Activated T-helper 1 cell treated with Interleukin-2 at 50 U/mL for 16 hours (primary cell): ENCODE data around the gene COMMD7.
"Not testable (repeated sequence)": the region's sequence is repeated elsewhere in the genome, so short reads cannot be mapped to it uniquely, and the experiment has no call there.

Experiments
- DNase-seq: peaks from one replicate; pipeline ENCODE4 v3.0.0-alpha.2; 2020; ENCODE audit warnings: low read depth

The COMMD7 gene

DNA sequence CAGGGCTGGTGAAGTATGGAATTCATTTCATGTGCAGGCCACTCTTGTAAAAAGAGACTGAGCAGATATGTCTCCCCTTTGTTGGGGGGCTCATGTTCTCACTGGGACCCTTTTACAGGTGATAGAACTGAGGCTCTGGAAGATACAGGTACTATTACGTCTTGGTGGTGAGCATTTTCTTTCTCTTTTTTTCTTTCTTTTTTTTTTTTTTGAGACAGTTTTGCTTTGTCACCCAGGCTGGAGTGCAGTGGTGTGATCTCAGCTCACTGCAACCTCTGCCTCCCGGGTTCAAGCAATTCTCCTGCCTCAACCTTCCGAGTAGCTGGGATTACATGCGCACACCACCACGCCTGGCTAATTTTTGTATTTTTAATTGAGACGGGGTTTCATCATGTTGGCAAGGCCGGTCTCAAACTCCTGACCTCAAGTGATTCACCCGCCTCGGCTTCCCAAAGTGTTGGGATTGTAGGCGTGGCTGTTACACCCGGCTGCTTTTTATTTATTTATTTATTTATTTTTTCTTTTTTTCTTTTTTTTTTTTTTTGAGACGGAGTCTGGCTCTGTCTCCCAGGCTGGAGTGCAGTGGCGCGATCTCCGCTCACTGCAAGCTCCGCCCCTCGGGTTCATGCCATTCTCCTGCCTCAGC lies 22.1 kb upstream of the COMMD7 start:
- DNase-seq, result not testable (repeated sequence)

DNA sequence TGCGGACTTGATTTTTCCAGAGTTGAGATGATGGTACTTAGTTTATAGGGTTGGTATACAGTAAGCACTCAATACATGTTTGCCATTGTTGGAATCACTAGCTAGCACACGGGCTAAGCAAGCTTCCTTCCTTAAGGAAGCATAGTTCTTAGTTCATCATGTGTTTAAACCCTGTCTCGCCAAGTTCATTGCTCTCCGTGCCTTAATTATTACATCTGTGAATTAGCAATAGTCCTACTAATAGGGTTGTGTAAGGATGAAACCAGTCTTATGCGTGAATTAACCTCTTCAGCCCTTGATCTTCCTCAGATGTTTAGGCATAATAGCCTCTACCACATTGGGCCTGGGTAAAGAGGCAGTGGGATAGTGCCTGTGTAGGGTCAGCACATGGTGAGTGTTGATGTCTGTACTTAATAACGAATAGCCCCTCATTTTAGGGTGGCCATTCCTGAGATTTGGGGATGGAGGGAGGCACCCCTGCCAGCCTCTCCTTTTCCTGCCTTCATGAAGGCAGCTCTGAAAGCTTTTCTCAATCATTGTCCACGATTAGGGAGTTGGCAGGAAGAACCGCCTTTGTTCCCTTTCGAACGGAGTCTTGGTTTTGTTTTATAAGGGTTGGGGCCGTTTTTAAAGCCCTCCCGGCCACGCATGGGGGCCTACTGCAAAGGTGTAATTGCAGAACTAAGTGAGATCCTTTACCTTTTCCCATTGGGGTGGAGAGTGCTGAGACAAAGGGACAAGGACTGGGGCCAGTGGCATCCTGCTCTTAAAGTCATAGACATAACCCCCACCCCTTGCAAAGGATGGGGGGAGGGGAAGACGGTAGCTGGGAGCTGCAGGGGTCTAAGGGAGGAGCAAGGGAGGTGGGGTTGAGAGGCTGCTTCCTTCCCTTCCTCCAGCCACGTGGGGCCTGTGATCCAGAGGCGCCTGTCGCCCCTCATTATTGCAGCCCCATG lies 21.0 kb upstream of the COMMD7 start:
- no peak for DNase-seq

DNA sequence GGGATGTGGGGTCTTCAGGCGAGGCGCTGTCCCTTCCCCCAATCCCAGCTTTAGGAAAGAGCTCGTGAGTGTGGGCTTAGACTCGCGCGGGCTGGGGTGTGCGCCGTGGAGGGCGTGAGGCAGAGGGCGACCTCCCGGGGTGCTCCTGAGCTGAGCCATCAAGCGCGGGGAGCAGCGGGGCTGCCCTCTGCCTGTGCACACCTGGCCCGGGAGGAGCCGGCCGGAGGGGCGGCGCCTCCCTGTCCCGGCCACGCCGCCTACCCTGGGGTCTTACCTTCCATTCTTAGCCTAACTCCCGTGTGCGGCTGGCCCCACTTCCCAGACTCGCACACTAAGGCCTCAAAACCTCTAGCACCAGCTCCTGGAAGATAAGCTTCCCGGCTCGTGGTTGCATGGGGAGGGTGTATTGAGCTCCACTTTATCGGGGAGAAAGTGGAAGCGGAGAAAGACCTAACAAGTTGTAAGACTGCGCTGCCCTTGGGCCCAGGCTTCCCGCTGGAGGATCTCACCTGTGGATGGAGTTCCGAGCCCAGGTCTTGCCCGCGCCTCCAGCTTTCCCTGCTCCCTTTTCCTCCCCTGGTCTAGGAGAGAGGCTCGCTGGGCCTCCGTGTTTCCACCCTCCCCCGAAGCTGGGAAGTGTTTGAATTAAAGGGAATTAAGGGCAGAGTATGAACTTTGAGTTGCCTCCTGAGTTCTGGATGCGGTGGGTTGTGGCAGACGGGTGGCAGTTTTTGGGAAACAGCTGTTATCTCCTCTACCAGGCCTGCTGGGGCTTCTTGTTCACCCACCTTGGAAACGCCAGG lies 20.1 kb upstream of the COMMD7 start:
- DNase-seq, result no peak

DNA sequence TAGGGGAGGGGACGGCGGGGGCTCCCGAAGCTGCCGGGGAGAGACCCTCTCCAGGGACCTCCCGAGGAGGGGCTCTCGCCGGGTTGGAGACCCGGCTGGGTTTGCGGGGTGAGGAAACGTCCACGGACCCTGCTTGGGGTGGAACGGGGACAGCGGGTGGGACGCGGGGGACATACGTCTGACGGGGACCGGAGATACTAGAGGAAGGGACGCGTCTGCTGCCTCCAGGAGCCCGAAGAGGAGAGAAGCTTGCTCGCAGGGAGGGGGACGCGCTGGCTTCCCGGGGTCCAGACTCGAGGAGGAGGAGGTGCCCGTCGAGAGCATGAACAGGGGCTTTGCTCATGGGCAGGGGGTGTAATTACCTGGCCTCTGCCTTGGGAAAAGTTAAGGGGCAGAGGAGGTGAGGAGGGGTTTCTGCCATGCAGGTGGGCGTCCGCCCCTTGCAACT lies 19.5 kb upstream of the COMMD7 start:
- DNase-seq, result no peak

DNA sequence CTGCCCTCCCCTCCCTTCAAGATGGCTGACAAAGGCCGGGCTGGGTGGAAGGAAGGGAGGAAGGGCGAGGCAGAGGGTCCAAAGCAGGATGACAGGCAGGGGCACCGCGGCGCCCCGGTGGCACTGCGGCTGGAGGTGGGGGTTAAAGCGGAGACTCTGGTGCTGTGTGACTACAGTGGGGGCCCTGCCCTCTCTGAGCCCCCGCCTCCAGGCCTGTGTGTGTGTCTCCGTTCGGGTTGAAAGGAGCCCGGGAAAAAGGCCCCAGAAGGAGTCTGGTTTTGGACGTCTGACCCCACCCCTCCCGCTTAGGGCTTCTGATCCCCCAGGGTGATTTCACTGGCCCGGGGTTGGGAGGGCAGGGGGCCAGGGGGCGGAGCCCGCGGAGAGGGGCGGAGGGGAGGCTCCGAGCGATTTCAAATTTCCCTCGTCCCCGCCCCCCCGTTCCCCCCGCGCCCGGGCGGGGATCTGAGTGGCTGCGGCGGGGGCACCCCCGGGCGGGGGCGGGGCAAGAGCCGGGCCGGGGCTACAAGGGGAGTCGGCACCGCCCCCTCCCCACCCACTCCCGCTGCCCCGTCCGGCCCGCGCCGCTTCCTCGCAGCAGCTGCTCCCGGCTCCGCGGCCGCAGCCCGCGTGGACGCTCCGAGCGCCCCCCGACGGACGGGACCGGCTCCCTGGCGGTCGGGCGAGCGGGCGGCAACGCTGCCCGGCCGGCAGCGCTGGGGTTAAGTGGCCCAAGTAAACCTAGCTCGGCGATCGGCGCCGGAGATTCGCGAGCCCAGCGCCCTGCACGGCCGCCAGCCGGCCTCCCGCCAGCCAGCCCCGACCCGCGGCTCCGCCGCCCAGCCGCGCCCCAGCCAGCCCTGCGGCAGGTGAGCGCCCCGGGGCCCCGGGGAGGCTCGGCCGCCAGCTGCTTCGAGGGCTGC lies 18.8 kb upstream of the COMMD7 start, which contains the start of gene DNMT3B:
TSS of gene DNMT3B (plus strand) at position 555 of the 923 bp plus-strand sequence. CDS start 17,939 bp downstream, outside the sequence.
- peak; percentile 53 for DNase-seq

DNA sequence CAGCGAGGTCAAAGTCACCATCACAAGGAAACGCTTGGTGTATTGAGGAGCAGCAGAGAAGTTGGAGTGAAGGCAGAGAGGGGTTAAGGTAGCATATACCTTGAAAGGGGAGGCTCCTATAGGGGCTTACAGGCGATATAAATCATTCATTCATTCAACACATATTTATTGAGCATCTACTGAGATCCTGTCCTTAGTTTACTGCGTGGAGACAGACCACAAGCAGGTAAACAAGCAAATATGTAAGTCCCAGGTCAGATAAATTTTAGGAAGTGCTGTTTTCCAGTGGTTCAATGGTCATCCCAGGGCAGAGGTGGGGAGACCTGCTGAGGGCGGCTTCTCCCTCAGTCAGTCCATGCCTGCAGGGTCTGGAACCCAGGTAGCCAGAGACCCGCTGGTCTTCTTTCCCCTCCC lies 18.2 kb upstream of the COMMD7 start:
- no peak for DNase-seq

DNA sequence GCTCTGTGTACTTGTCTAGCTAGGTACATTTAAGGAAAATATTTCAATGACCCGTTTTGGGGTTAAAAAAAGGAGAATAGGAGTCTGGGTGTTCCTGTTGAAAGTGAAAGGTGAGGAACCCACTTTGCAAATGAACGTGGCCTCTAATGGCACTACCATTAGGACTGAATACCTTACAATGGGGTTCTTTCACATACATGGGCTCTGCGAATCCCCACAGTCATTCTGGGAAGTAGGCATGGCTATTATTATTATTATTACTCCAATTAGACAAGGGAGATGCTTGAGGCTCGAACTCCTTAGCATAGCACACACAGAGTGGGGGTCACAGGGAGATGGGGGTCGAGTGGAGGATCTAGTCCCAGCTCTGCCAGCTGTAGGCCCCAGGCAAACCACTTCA lies 12.9 kb upstream of the COMMD7 start:
- no peak for DNase-seq

DNA sequence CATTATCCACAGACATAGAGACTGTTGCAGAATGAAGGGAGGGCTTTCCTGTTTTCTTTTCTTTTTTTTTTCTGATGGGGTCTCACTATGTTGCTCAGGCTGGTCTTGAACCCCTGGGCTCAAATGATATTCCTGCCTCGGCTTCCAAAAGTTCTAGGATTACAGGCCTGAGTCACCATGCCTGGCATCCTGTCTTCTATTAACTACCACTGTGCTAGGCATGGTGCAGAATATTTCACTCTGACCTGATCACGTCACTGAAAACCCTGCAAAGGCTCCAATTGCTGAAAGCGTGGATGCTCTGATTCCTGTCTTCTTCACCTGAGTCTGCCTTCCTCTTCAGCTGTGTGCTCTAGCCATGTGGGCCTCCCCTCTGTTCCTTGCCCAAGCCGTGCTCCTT lies 10.5 kb upstream of the COMMD7 start:
- DNase-seq, result no peak

DNA sequence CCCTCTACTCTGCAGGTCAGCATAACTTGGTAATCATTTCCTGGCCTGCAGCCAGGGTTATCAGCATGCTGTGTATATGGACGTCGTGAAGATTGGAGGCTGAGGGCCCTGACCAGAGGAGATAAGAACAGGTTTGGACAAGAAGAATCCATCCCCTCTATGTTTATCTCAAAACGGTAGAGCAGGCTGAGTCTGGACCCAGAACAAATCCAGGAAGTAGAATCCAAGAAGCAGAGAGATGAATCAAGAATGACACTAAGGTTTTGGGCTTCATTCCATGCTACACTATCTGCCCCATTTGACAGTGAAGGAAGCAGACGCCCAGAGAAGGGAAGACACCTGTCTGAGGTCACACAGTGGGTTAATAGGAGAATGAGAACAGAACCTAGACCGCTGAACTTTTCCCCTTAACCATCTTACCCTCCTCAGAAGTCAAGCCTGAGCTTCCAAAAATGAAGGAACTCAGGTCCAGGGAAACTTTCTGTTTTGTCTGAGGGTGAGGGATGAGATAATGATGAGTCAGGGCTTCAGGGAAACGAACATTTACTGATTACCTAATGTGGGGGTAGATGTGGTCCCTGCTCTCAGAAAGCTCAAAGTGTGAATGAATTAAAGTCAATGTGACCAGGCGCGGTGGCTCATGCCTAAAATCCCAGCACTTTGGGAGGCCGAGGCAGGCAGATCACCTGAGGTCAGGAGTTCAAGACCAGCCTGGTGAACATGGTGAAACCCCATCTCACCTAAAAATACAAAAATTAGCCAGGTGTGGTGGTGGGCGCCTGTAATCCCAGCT lies 9.4 kb upstream of the COMMD7 start:
- DNase-seq, result no peak

DNA sequence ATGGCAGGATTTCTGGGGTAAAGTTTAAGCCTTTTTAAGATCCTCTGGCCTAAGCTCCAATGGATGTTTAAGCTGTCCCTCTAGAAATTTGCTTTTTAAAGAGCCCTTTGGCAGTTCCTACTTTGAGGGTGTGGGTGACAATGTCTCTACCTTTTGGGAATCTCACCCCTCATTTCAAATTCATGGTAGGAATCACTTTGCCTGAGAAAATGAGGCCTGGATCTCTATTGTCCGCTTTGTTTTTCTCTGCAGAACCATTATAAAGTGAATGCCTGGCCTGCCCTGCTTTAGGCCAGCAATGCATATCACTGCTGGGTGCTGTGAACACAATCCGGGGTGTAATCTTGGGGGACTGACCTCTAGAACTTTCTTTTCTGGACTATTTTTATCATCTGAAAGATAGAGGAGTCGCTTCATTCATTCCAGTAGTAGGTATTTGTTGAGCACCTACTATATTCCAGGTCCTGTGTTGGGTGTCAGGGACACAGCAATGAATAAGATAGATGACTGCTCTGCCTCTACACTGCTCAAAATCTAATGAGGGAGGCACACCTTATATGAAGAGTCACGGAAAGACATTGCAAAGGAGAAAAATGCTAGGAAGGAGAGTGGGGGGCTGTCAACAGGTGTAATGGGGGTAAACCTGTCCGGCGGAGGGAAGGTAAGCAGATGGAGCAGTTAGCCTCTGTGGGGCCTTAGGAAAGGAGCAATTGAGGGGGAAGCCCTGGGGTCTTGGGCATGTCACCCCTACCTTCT lies 8.6 kb upstream of the COMMD7 start:
- no peak for DNase-seq

DNA sequence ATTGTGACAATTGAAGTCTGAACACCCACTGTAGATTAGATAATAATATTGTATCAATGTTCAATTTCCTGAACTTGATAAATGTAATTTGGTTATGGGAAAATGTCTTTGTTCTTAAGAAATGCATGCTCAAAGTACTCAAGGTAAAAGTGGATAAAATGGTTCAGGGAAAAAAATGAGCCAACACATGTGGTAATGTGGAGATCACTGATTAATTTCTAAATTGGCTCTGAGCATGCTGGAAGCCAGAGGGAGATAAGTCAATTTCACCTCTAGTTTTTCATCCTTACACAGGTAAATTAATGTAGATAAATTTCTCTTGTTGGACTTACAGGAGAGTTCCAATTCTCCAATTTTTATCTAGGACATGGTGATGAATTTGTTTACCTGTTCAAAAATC lies 8.0 kb upstream of the COMMD7 start:
- no peak for DNase-seq

DNA sequence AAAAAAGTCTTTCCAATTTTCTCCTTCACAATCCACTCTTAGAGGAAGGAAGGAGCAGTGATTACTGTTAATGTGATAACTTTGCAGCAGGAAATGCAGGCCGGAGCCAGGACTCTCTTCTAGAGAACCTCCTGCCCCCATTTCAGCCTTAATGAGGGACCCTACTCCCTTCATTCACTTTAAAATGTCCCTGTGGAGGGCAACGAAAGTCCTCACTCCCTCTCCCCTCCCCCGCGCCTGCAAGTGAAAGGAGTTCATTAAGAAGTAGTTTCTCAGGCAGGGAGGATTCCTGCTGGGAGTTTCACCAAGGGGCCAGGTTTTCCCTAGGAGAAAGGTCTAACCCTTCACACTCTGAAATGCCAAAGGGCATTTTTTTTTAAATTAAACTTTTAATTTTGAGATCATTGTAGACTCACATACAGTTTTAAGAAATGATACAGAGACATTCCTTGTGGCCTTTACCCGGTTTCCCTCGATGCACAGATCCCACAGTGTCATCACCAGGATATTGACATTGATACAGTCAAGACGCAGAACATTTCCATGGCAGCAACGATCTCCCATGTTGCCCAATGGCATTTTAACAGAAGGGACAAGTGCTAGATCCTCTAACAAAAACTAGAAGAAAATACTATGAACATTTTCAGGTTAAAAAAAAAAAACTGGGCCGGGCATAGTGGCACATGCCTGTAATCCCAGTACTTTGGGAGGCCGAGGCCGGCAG lies 6.8 kb upstream of the COMMD7 start:
- DNase-seq, result no peak

DNA sequence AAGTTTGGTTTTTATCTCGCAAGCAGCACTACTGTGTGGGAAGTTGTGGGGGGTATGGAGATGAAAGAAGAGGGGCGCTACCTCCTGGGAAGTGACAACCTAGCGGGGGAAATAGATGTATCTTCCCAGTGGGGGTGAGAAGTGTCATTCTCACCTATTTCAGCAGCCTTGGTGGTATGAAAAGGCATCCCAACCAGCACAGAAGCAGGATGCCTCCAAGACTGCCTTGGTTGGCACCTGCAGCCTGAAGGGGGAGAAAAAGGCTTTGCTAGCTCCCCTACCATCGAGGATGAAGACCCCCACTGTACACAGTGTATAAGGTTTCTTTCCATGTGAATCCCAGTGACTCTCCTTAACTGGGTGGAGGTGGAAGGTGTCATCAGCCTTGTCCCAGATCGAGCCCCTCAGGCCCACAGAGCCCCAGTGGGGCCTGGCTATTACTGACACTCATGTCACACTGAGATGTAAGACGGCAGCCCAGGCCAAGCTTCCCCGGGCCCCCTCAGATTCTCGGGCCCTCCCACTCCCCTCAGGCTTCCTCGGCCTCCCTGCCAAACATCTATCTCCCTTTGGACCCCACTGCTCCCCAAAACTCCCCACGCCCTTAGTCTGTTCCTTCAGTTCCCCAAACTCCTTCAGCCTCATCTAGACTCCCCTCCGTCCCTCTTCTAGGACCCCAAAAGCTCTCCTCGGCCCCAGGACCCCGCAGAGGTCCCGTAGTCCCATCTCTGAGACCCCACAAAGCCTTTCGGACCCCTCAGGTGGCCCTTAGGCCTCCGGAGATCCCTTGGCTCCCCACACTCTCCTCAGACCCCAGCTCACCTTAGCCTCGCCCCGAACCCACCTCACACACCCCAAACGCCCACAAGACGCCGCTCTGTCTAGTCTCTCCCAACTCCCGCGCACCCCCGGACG lies 688 bp downstream of the COMMD7 start:
- DNase-seq, result no peak

DNA sequence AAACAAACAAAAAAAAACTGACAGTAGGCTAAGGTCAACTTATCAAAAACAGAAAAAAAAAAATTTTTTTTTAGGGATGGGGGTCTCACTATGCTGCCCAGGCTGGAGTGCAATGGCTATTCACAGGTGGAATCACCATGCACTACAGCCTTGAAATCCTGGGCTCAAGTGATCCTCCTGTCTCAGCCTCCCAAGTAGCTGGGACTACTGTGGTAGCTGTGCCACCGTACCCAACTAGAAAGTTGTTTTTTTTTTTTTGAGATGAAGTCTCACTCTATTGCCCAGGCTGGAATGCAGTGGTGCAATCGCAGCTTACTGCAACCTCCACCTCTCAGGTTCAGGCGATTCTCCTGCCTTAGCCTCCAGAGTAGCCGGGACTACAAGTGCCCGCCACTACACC lies 2.1 kb downstream of the COMMD7 start:
- no peak for DNase-seq

DNA sequence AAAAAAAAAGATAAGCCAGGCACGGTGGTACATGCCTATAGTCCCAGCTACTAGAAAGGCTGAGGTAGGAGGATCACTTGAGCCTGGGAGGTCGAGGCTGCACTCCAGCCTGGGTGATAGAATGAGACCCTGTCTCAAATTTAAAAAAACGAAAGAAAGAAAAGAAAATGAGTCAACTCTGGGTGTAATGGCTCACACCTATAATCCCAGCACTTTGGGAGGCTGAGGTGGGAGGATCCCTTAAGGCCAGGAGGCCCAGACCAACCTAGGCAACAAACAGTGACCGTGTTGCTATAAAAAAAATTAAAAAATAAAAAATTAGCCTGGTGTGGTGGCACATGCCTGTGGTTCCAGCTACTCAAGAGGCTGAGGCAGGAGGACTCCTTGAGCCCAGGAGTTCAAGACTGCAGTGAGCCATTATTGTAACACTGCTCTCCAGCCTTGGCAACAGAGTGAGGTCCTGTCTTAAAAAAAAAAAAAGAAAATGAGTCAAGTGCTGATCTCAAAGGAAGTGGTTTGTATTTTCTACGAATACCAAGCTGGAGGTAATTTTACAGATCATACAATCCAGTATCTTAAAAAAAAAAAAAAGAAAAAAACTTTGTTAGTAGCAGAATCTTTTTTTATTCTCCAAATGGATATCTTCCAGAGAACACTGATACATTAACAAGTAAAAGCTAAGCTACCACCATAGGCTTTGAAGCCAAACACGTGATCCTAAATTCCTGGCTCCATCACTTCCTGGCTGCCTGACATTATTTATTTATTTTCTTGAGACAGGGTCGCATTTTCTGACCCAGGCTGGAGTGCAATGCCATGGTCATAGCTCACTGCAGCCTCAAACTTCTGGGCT lies 5.7 kb downstream of the COMMD7 start:
- no peak for DNase-seq

DNA sequence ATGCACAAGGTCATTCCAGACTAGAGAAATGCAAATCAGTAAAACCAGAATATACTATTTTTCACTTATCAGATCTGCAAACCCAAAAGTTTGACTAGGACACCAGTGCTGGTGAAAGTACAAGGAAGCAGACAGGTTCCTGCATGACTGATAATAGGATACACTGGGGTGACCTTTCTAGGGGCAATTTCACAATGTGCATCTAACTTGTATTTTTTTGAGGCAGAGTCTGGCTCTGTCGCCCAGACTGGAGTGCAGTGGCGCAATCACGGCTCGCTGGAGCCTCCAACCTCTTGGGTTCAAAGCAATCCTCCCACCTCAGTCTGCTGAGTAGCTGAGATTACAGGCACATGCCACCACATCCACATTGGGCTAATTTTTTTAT lies 11.4 kb downstream of the COMMD7 start:
- no peak for DNase-seq

DNA sequence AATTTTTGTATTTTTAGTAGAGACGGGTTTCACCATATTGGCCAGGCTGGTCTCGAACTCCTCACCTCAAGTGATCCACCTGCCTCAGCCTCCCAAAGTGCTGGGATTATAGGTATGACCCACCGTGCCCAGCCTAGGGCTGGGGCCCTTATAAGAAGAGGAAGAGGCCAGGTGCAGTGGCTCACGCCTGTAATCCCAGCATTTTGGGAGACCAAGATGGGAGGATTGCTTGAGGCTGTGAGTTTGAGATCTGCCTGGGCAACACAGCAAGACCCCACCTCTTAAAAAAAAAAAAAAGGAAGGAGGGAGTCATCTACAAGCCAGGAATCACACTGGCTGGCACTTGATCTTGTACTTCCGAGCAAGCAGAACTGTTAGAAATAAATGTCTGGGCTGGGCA lies 13.9 kb downstream of the COMMD7 start:
- DNase-seq, result not testable (repeated sequence)
